GM19193 (cell line): ENCODE data around the gene RALGDS.

Source experiments
- POLR2A ChIP-seq: IDR thresholded peaks from 4 replicates; pipeline ENCODE4 v1.6.1; 2011; ENCODE audit not compliant: insufficient read depth, insufficient read length; ENCODE audit errors: extremely low read depth

Gene RALGDS

DNA sequence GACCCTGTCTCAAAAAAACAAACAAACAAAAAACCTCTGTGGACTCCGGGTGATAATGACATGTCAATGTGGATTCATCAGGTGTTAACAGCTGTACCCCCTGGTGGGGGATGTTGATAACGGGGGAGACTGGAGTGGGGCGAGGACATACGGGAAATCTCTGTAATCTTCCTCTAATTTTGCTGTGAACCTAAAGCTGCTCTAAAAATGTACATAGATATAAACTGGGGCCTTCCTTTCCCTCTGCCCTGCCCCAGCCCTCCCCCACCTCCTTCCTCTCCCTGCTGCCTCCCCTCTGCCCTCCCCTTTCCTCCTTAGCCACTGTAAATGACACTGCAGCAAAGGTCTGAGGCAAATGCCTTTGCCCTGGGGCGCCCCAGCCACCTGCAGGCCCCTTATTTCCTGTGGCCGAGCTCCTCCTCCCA is 60.6 kb downstream of the RALGDS start:
- TF ChIP-seq POLR2A = no peak

DNA sequence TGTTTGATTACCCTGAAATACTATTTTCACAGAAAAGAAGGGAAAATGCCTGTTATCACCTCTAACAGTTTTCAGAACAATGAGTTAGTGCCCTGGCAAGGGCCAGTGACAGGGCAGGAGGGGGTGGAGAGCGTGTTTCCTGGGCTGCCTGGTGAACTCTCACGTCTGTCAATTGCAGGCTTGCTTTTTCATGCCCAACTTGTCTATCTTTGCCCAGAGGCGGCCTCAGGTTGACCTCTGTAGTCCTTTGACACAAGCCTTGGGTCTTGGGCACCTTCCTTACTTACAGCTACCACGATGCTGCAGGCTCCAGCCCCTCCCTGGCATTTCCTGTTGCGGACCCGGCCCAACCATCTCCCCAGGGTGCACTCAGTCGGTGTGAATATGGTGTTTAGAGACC is 61.4 kb downstream of the RALGDS start:
- TF ChIP-seq POLR2A = no peak

DNA sequence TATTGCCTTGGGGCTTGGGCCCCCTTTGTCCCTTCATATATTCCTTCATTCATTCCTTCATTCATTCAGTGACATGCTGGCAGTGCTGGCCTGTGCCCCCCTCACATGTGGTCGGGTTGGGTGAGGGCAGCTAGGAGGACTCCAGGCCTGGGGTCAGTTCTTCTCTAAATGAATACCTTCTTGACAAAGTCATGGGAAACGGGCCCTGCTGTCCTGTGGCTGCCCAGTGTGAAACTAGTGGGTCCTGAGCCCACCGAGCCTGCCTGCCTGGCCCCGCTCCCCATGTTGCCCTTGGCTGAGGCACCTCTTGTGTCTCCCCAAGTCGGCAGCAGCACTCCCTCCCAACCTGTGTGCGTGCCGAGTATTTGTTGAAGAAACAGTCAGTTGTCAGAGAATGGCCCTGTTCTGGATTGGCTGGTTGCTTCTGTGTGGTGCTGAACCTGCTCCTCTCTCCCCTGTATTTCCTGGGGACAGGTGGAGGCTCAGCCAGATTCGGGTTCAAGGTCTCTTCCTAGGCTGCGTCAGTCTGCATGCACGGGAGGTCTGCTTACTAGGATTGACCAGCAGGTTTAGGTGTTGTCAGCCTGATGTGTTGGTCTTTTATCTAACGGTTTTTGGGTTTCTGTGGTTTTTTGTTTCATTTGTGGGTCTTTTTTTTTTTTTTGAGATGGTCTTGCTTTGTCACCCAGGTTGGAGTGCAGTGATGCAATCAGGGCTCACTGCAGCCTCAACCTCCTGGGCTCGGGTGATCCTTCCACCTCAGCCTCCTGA is 62.3 kb downstream of the RALGDS start:
- no peak for TF ChIP-seq POLR2A

GRCh38 chr9:133058071-133058470 is 63.0 kb downstream of the RALGDS start:
- TF ChIP-seq POLR2A = no peak

DNA sequence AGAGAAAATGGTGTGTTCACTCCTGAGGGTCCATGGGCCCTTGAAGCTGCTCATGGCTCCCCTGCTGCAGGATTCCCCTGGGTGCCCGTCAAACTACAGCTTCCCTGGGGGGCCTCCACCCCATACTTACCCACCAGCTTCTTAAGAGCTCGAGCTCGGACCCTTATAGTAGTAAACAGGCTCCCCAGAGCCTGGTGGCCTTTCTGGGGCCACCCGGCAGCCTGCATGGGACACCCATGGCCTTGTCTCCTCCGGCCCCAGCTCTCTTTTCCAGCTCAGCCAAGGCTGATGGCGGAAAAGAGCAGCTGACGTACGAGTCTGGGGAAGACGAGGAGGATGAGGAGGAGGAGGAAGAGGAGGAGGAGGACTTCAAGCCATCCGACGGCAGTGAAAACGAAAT is 63.5 kb downstream of the RALGDS start:
- TF ChIP-seq POLR2A = no peak

- no peak for TF ChIP-seq POLR2A
Observed at GRCh38 chr9:133057006-133057405, 64.0 kb downstream of the RALGDS start.

GRCh38 chr9:133056533-133056932 is 64.5 kb downstream of the RALGDS start:
- TF ChIP-seq POLR2A = no peak

DNA sequence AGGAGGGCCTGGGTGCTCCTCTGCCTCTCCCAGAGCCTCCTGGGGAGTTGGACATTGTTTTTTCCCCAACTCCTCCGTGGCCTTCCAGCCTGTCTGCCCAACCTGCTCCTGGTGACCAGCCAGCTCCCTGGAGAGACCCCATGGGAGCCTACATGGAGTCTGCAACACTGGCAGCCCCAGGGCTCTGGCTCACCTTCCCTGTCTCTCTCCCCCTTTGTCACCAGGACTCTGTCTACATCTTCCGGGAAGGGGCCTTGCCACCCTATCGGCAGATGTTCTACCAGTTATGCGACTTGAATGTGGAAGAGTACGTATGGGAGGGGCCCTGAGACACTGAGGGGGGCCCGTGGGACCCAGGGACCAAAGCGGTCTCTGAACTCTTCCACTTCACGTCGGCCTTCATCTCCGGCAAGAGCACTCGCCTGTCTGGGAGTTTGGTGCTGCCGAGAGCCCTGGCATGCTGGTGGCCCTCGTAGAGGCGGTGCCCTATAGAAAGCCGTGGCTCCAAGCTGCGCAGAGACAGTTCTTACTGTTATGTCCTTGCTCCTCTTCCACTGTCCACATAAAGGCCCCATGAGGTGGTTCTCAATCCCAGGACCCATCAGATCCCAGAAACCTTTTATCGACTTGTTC is 65.1 kb downstream of the RALGDS start:
- no peak for TF ChIP-seq POLR2A

- no peak for TF ChIP-seq POLR2A
Observed at GRCh38 chr9:133054966-133055365, 66.1 kb downstream of the RALGDS start.

DNA sequence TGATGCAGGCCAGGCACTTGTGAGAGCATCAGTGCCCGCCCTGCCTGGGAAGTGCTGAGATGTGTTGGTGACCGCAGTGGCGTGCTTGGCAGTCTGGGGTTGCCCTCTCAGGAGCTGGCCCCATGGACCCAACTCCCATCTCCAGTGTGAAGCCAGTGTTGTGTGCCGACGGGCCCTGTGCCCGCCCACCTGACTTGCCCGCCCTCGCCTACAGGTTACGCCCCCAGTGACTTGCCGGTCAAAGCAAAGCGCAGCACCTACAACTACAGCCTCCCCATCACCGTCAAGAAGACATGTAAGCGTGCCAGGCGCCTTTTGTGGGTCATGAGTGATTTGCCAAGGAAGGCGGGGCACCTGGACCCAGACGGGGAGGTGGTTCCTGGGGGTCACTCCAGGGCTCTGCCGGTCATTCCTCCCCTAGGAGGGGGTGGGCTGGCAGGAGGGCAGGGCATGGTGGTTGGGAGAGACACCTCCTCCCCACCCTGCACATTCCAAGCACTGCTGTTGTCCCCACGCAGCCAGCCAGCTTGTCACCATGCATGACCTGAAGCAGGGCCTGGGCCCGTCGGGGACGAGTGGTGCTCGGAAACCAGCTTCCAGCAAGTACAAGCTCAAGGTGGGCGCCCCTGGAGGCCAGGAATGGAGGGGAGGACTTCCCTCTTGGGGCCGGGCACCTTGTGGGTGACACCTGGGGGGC is 66.7 kb downstream of the RALGDS start:
- TF ChIP-seq POLR2A = no peak

DNA sequence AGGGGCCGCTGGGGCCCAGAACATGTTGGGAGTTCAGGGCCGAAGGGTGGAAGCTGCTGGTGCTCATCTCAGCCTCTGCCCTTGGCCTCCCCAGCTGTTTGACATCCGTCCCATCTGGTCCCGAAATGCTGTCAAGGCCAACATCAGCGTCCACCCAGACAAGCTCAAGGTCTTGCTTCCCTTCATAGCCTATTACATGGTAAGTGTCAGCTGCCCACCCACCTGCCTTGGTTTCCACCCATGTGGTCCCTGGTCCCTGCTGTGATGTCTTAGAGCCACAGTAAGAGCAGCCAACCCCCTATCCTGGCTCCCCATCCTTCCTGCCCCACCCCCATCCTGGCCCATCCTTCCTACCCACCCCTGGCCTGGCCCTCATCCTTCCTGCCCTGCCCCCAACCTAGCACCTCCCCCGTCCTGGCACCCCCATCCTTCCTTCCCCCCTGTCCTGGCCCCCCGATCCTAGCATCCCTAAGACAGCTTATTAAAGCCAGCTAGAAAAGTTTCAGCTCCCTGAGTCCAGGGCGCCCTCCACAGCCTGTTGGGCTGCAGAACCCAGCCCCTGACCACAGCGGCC is 69.0 kb downstream of the RALGDS start:
- no peak for TF ChIP-seq POLR2A

DNA sequence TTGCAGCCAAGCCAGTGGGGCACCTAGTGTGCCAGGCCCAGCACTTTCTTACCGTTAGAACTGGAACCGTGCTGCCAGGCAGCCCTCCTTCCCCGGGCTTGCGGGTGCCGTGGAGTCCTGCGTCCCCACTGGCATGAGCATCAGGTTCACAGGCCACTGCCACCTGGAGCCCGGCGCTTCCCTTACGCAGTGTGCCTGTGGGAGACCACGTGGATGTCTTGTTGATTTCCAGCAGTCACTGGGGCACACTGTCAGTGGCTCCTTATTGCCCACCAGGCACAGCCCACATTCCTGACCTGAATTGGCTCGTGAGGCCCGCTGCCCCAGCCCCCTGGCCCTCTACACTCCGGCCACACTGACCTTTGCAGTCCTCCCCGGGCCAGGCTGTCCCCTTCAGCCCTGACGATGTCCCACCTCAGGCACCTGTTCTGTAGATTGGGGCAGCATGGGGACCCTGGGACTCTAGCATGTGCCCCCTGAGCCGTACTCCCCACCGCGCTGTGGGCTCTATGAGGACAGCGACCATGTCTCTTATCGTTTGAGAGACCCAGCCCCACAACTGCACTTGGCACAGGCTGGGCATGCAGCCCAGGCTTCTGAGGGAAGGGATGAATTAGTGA is 69.6 kb downstream of the RALGDS start:
- no peak for TF ChIP-seq POLR2A

- TF ChIP-seq POLR2A = no peak
Observed at GRCh38 chr9:133050781-133051180, 70.3 kb downstream of the RALGDS start.

DNA sequence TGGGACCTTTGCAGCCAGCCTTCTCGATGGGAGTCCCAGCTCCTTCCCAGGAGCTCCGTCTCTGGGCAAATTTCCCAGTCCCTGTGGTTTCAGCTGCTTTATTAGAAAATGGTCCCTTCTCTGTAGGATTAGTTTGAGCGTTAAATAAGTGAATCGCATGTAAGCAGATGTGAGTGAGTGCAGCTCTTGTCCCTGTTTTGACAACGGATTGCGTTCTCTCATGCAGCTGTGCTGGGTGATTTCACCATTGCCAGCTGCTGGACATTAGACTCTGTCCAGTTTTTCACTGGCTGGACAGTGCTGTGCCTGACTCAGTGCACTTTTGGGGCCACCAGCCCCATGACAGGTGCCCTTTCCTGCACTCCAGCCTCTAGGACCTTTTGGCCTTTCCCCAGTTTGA is 70.9 kb downstream of the RALGDS start:
- TF ChIP-seq POLR2A = no peak

DNA sequence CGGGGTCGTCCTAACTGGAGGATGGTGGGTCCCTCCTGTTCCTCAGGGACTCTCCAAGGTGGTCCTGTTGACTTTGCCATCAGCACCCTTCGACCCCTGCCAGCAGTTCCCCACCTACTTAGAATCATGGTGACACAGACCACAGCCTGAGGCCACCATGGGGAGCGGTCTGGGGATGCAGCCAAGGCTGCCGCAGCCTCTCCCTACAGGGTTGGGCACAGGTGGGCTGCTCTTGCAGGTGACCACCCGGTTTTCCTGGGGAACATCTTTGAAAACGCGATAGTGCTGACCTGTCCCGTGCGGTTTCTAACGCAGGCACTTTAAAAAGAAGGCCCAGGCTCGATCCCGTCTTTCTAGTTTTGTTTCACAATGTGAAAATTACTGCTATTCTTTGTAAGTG is 72.0 kb downstream of the RALGDS start:
- TF ChIP-seq POLR2A = no peak
